Spleen (tissue), 11 donors: ENCODE results near the gene ORAI3. TPM values are rescaled to one million over a fixed set of nuclear protein-coding genes. Genes with fewer than 3 reads are reported as not detected.
A peak's percentile ranks its signal among the peaks of the same experiment; 100 is the strongest.

Experiments
- DNase-seq: peaks from one replicate; pipeline ENCODE4 v3.0.0-alpha.2; 2020
- H3K27ac ChIP-seq, 8 donors: fragments of 200-600 bp; sonication (generic) in 7 of 8; 1 replicate in 4 of 8; 2 replicates in 4 of 8; pipeline versions ENCODE4 v1.5.0 to v1.8.0; 2016 to 2021; ENCODE audit warnings: inconsistent platforms in 4 of 8, mild to moderate bottlenecking in 4 of 8, moderate library complexity in 1 of 8
- H3K27me3 ChIP-seq, 7 donors: fragments of 200-600 bp; sonication (generic) in 6 of 7; replicated peaks in 1 of 7; 1 replicate in 4 of 7; 2 replicates in 3 of 7; pipeline versions ENCODE4 v1.5.0 to v1.8.0; 2016 to 2021; ENCODE audit warnings: inconsistent platforms in 3 of 7, mild to moderate bottlenecking in 1 of 7
- H3K36me3 ChIP-seq, 6 donors: fragments of 200-600 bp; sonication (generic) in 5 of 6; 1 replicate in 4 of 6; 2 replicates in 2 of 6; pipeline versions ENCODE4 v1.5.0 to v1.8.0; 2016 to 2021; ENCODE audit warnings: inconsistent platforms in 2 of 6
- H3K4me1 ChIP-seq, 6 donors: fragments of 200-600 bp; sonication (generic) in 5 of 6; 1 replicate in 3 of 6; 2 replicates in 3 of 6; pipeline versions ENCODE4 v1.5.0 to v1.8.0; 2016 to 2021; ENCODE audit warnings: inconsistent platforms in 3 of 6
- H3K4me3 ChIP-seq, 8 donors: fragments of 200-600 bp; sonication (generic) in 7 of 8; 1 replicate in 4 of 8; 2 replicates in 4 of 8; pipeline versions ENCODE4 v1.5.0 to v1.8.0; 2016 to 2021; ENCODE audit warnings: inconsistent platforms in 4 of 8, mild to moderate bottlenecking in 4 of 8, moderate library complexity in 2 of 8
- H3K9me3 ChIP-seq, 8 donors: fragments of 200-600 bp; sonication (generic) in 7 of 8; 1 replicate in 4 of 8; 2 replicates in 4 of 8; pipeline versions ENCODE4 v1.5.0 to v1.8.0; 2016 to 2021; ENCODE audit warnings: inconsistent platforms in 4 of 8
- CTCF ChIP-seq, 11 experiments: fragments of 200-600 bp in 7 of 11; fragments of 450-650 bp in 4 of 11; sonication (generic) in 4 of 11; IDR thresholded peaks in 8 of 11; conservative IDR thresholded peaks in 3 of 11; 1 replicate in 7 of 11; 2 replicates in 4 of 11; pipeline versions ENCODE4 v1.4.0 to v1.8.0; 2016 to 2021; ENCODE audit warnings: antibody characterized with exemption in 11 of 11, inconsistent platforms in 4 of 11, mild to moderate bottlenecking in 1 of 11
- POLR2A ChIP-seq, 3 donors: fragments of 450-650 bp; IDR thresholded peaks; one replicate each; pipeline ENCODE4 v1.5.1; 2017; ENCODE audit warnings: antibody characterized with exemption in 3 of 3, mild to moderate bottlenecking in 1 of 3
- POLR2AphosphoS5 ChIP-seq, 3 donors: sonication (generic); formaldehyde crosslinking; IDR thresholded peaks; one replicate each; pipeline ENCODE4 v1.5.1; 2017; ENCODE audit warnings: antibody characterized with exemption in 3 of 3
- WGBS, 5 donors: extraction: QIAGEN DNeasy Blood & Tissue Kit in 3 of 5; methylation state at CpG; one replicate each; pipeline versions ENCODE4 v1.1.5 to v1.1.7; 2013 to 2018; 5-methylcytosine and 5-hydroxymethylcytosine counted together
- intact Hi-C: fragments of 100-400 bp; cut with DNase I; formaldehyde crosslinking; loops from one replicate; pipeline ENCODE4 v1.15.0; 2023; ENCODE audit warnings: low total_unique reads
- polyA plus RNA-seq, 3 donors: library from polyadenylated mRNA; stranded (reverse); fragments of 200-250 nt; gene quantifications; one replicate each; pipeline ENCODE4 v1.2.1, GENCODE V29; 2013
- total RNA-seq, 7 donors: library from RNA; depleted of rRNA in 3 of 7; stranded (reverse); fragments of >200 nt in 3 of 7; fragmentation: NEBNext Ultra II Directional in 4 of 7; extraction: Animal tissue kit (Norgen Biotek cat#: 25700) in 4 of 7; gene quantifications; one replicate each; pipeline versions ENCODE4 v1.1.0 to v1.2.1, GENCODE V29; 2016 to 2021
- donor health status: healthy with polysubstance abuse.
- donor health status: DM: no; HTN: no; CAD: no; lungs with moderate emphysema.
- donor health status: DM: no; HTN: no; CAD: no.
- donor health status: Bipolar disorder and iron deficiency.
- donor health status: healthy.
- donor health status: DM: no; HTN: no; CAD: no.
- donor health status: DM: yes; HTN: yes; CAD: no.

ORAI3 gene
- total and polyA plus RNA-seq, 10 donors = 20.7 to 44.8 (median 26.3) TPM

- H3K9me3 ChIP-seq = peaks cover 0 to 3% (median 0%) of the 10 kb centered on the region in 8 donors
- peaks cover 31 to 63% (median 53%) of the 10 kb centered on the region in 6 donors for H3K4me1 ChIP-seq
- TF ChIP-seq POLR2AphosphoS5 (IDR thresholded peaks at IDR 0.05) (no peak), POLR2A (IDR thresholded peaks at IDR 0.05) (no peak), CTCF (IDR thresholded peaks at IDR 0.05 in 8 of 11, conservative IDR thresholded peaks at IDR 0.05 in 3 of 11) (no peak)
- peak overlapping the region; percentile 30 to 79 (median 48) for H3K4me3 ChIP-seq
- intact Hi-C loops = no loop called here
- no peak for DNase-seq
- H3K27ac ChIP-seq = peak overlapping the region; percentile 68 to 97 (median 94)
- no peaks in the 10 kb centered on the region for H3K36me3 ChIP-seq
- 15 to 22% (median 16%) methylated on average over 5 to 6 of the region's 6 CpGs for whole genome bisulfite sequencing, 5 donors
- H3K27me3 ChIP-seq = no peaks in the 10 kb centered on the region
Measured at GRCh38 chr16:30901201-30902028, 47.5 kb upstream of the ORAI3 start.

GRCh38 chr16:30902029-30902972 lies 46.6 kb upstream of the ORAI3 start:
- intact Hi-C loops = no loop called here
- Histone ChIP-seq H3K9me3 (peaks cover 0 to 3% (median 0%) of the 10 kb centered on the region in 8 donors), H3K4me3 (peak overlapping the region; percentile 39 to 79 (median 48)), H3K27me3 (no peaks in the 10 kb centered on the region), H3K36me3 (no peaks in the 10 kb centered on the region), H3K27ac (peak overlapping the region; percentile 92 to 97 (median 94)), H3K4me1 (peaks cover 32 to 58% (median 45%) of the 10 kb centered on the region in 6 donors)
- peak in 1 of 3 donors; percentile 41 for TF ChIP-seq POLR2A (IDR thresholded peaks at IDR 0.05)
- TF ChIP-seq POLR2AphosphoS5 (IDR thresholded peaks at IDR 0.05) = peak; percentile 68 to 83 (median 80)
- peak in 6 of 11 experiments; percentile 23 to 60 (median 42) for TF ChIP-seq CTCF (IDR thresholded peaks at IDR 0.05 in 8 of 11, conservative IDR thresholded peaks at IDR 0.05 in 3 of 11)
- peak; percentile 95 for DNase-seq
- WGBS, 5 donors = 5 to 15% (median 10%) methylated on average over 40 to 99 of the region's 99 CpGs

- intact Hi-C loops = no loop called here
- H3K4me3 ChIP-seq = peak overlapping the region in 6 of 8 donors; percentile 48 to 79 (median 52)
- no peak for DNase-seq
- TF ChIP-seq CTCF (IDR thresholded peaks at IDR 0.05 in 8 of 11, conservative IDR thresholded peaks at IDR 0.05 in 3 of 11) = no peak
- TF ChIP-seq POLR2AphosphoS5 (IDR thresholded peaks at IDR 0.05) = no peak
- no peak for TF ChIP-seq POLR2A (IDR thresholded peaks at IDR 0.05)
- peak overlapping the region; percentile 92 to 97 (median 94) for H3K27ac ChIP-seq
- no peaks in the 10 kb centered on the region for H3K36me3 ChIP-seq
- peaks cover 0 to 3% (median 0%) of the 10 kb centered on the region in 8 donors for H3K9me3 ChIP-seq
- no peaks in the 10 kb centered on the region for H3K27me3 ChIP-seq
- WGBS, 5 donors = 39 to 58% (median 57%) methylated on average over 4 of the region's 4 CpGs
- H3K4me1 ChIP-seq = peaks cover 32 to 61% (median 45%) of the 10 kb centered on the region in 6 donors
Measured at GRCh38 chr16:30903002-30903401, 45.9 kb upstream of the ORAI3 start.
